Chondrocyte (in vitro differentiated cells): Measurements from ENCODE around the gene FERMT1. TPM values are rescaled to one million over a fixed set of nuclear protein-coding genes. Genes with fewer than 3 reads are reported as not detected.
"Not testable (repeated sequence)": the region's sequence is repeated elsewhere in the genome, so short reads cannot be mapped to it uniquely, and the experiment has no call there.

ENCODE experiments used
- DNase-seq: peaks from one replicate; pipeline ENCODE4 v3.0.0; 2021; ENCODE audit warnings: mixed read lengths, low spot score
- H3K27ac Mint-ChIP-seq: one replicate; pipeline ENCODE4 v1.8.0; 2021; ENCODE audit warnings: mild to moderate bottlenecking, moderate library complexity, mixed read lengths; ENCODE audit not compliant: unreplicated experiment
- H3K27me3 Mint-ChIP-seq: 2 replicates; pipeline ENCODE4 v1.8.0; 2021; ENCODE audit warnings: low read depth, mixed read lengths
- H3K36me3 Mint-ChIP-seq: 2 replicates; pipeline ENCODE4 v1.8.0; 2021; ENCODE audit warnings: low read depth, mixed read lengths
- H3K4me1 Mint-ChIP-seq: 2 replicates; pipeline ENCODE4 v1.8.0; 2021; ENCODE audit warnings: low read depth, mild to moderate bottlenecking, mixed read lengths
- H3K4me3 Mint-ChIP-seq: one replicate; pipeline ENCODE4 v1.8.0; 2021; ENCODE audit warnings: mild to moderate bottlenecking, moderate library complexity, mixed read lengths; ENCODE audit not compliant: unreplicated experiment
- H3K9me3 Mint-ChIP-seq: 2 replicates; pipeline ENCODE4 v1.8.0; 2021; ENCODE audit warnings: low read depth, mixed read lengths
- total RNA-seq: library from RNA; stranded (reverse); gene quantifications from 3 replicates; pipeline ENCODE4 v1.2.1, GENCODE V29; 2021
- TF ChIP-seq, protein P1 (sequence below): fragments of 200-600 bp; sonication (generic); IDR thresholded peaks from 2 replicates; pipeline ENCODE4 v1.5.0; 2021; ENCODE audit warnings: antibody characterized with exemption, mild to moderate bottlenecking, moderate library complexity

The FERMT1 gene
- total RNA-seq, 1 donor from 2014 or later = 0.52 TPM

DNA sequence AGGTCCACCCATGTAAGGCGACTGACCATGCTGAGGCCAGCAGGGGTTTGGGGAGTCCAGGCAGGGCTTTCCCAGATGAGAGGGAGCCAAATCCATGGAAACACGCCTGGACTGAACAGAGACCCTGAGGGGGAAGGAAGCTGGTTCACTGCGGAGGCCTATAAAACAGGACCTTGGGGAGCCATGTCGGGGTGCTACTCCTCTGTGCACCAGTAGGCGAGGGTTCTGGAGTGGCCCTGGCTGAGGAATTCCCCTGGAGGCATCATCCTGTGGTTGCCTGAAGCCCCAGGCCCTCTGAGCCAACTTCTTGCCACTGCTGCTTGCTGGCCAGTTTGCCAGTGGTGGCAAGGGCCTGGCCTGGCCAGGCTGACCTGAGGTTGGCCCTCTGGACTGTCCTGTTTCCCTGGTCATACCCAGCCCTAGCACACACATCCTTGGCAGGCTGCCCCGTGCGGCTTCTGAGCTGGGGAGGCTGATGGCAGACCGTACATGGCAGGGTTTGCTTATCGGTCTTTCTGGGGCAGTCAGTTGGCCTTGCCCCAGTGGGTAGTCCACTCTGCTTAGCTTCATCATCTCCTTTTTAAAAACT lies 66.8 kb downstream of the FERMT1 start:
- Mint-ChIP-seq H3K9me3 (no peaks in the 10 kb centered on the region), H3K36me3 (no peaks in the 10 kb centered on the region), H3K4me1 (peaks cover 18% of the 10 kb centered on the region), H3K27me3 (peaks cover 15% of the 10 kb centered on the region), H3K4me3 (no peak overlapping the region), H3K27ac (no peak overlapping the region)
- no peak for DNase-seq
- TF ChIP-seq, protein P1, sequence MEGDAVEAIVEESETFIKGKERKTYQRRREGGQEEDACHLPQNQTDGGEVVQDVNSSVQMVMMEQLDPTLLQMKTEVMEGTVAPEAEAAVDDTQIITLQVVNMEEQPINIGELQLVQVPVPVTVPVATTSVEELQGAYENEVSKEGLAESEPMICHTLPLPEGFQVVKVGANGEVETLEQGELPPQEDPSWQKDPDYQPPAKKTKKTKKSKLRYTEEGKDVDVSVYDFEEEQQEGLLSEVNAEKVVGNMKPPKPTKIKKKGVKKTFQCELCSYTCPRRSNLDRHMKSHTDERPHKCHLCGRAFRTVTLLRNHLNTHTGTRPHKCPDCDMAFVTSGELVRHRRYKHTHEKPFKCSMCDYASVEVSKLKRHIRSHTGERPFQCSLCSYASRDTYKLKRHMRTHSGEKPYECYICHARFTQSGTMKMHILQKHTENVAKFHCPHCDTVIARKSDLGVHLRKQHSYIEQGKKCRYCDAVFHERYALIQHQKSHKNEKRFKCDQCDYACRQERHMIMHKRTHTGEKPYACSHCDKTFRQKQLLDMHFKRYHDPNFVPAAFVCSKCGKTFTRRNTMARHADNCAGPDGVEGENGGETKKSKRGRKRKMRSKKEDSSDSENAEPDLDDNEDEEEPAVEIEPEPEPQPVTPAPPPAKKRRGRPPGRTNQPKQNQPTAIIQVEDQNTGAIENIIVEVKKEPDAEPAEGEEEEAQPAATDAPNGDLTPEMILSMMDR = no peak

- TF ChIP-seq, protein P1 = no peak
- Mint-ChIP-seq H3K4me3 (no peak overlapping the region), H3K27ac (no peak overlapping the region), H3K4me1 (peaks cover 18% of the 10 kb centered on the region), H3K9me3 (no peaks in the 10 kb centered on the region), H3K36me3 (no peaks in the 10 kb centered on the region), H3K27me3 (peaks cover 21% of the 10 kb centered on the region)
- no peak for DNase-seq
Measured at GRCh38 chr20:6055161-6055783, 67.6 kb downstream of the FERMT1 start.

- DNase-seq, H3K4me3 Mint-ChIP-seq, H3K9me3 Mint-ChIP-seq, H3K27ac Mint-ChIP-seq, H3K36me3 Mint-ChIP-seq: not testable (repeated sequence)
- Mint-ChIP-seq H3K27me3 (peaks cover 22% of the 10 kb centered on the region), H3K4me1 (peaks cover 18% of the 10 kb centered on the region)
Measured at GRCh38 chr20:6054689-6055051, 68.2 kb downstream of the FERMT1 start.

DNA sequence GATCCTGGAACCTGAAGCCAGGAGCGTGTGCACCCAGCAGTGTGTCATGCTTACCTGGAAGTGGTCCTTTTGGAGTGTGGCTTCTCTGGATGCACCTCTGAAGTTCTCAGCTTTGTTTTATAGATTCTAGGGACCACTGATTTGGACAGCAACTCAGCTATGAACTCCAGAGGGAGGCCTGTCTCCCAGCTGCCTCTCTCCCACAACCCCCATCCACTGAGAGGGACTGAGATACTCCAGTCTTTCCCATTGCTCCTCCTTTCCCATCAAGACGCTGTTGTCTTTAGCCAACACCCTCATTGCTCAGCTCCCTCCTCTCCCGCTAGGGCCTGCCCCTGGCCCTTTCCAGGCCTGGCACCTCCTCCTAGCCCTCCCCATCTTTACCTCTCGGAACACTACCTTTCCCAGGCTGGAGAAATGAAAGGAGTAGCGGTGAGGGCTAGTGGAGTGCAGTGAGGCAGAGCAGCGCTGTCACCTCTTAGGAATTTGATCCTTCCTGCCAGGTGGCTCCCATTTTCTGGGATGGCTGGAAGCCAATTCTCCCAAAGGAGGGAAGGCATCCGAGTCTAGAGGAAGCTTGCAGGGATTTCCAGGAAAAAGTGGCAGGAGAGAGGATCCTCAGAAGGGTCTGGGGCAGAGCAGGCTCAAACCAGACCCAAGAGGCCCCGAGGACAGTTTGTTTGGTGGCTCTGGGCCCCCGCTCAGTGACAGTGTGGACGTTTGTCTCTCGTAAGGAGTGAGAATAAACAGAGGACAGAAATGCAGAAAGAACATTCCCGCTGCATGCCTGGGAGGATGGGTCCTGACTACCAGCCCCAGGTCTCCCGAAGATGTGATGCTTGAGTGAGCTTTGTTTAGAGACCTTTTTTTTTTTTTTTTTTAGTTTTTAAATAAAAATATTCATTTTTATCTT lies 68.8 kb downstream of the FERMT1 start, which contains the start of gene LRRN4:
TSS of gene LRRN4 (minus strand) at position 285 of the 913 bp plus-strand sequence. CDS start 1,261 bp downstream, outside the sequence.
- peak within 1 kb of the TSS; percentile 20 for H3K4me3 Mint-ChIP-seq
- no peak within 1 kb of the TSS for H3K27ac Mint-ChIP-seq
- H3K4me1 Mint-ChIP-seq = peaks cover 18% of the 10 kb centered on the region
- H3K36me3 Mint-ChIP-seq = no peaks in the 10 kb centered on the region
- H3K9me3 Mint-ChIP-seq = no peaks in the 10 kb centered on the region
- peaks cover 20% of the 10 kb centered on the region for H3K27me3 Mint-ChIP-seq
- TF ChIP-seq, protein P1 = no peak
- DNase-seq = no peak

DNA sequence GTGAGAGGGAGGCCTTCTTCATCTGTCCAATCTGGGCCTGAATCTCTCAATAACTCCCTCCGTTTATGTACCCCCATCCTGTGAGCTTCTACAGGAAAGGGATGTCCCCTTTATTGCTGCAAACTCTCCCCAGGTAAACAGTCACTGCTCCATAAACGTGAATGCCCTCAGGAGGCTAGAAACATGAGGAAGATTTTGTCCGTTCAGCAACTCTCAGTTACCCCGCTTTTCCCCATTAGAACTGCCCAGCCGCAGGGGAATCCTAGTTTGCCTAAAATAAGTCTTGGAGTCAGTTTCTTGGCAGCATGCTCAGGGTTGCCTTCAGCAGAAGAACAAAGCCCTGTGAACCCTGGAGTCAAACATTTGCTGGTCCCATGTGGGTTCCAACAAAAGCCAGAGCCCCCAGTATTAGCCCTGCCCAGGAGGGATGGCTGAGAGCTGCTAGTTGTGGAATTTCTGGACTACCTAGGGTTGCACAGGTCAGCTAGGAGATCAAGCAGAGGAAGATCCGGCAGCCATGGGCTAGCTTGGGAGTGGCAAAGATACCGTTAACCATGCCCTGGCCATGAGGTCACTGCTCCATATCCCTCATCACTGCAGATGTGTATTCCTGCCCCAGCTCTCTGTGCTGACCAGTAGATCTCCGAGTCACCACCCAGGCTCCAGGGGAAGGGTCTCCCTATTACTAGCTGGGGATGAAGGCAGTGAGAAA lies 69.6 kb downstream of the FERMT1 start:
- Mint-ChIP-seq H3K9me3 (no peaks in the 10 kb centered on the region), H3K4me3 (peak overlapping the region; percentile 20), H3K4me1 (peaks cover 18% of the 10 kb centered on the region), H3K27ac (no peak overlapping the region), H3K27me3 (peaks cover 20% of the 10 kb centered on the region), H3K36me3 (peaks cover under 1% of the 10 kb centered on the region)
- TF ChIP-seq, protein P1 = no peak
- DNase-seq = no peak
